ENCODE measurements around the gene ARHGAP10.

The ARHGAP10 gene

GRCh38 chr4:148116969-148117368, 385.1 kb downstream of the ARHGAP10 start:
- H3K27ac ChIP-seq = no peak overlapping the region
- TF ChIP-seq, protein P1, sequence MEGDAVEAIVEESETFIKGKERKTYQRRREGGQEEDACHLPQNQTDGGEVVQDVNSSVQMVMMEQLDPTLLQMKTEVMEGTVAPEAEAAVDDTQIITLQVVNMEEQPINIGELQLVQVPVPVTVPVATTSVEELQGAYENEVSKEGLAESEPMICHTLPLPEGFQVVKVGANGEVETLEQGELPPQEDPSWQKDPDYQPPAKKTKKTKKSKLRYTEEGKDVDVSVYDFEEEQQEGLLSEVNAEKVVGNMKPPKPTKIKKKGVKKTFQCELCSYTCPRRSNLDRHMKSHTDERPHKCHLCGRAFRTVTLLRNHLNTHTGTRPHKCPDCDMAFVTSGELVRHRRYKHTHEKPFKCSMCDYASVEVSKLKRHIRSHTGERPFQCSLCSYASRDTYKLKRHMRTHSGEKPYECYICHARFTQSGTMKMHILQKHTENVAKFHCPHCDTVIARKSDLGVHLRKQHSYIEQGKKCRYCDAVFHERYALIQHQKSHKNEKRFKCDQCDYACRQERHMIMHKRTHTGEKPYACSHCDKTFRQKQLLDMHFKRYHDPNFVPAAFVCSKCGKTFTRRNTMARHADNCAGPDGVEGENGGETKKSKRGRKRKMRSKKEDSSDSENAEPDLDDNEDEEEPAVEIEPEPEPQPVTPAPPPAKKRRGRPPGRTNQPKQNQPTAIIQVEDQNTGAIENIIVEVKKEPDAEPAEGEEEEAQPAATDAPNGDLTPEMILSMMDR (conservative IDR thresholded peaks at IDR 0.05) = no peak

- TF ChIP-seq, protein P1 (conservative IDR thresholded peaks at IDR 0.05) = no peak
- H3K27ac ChIP-seq = no peak overlapping the region
These were observed 386.3 kb downstream of the ARHGAP10 start for GRCh38 chr4:148118179-148118578.

DNA sequence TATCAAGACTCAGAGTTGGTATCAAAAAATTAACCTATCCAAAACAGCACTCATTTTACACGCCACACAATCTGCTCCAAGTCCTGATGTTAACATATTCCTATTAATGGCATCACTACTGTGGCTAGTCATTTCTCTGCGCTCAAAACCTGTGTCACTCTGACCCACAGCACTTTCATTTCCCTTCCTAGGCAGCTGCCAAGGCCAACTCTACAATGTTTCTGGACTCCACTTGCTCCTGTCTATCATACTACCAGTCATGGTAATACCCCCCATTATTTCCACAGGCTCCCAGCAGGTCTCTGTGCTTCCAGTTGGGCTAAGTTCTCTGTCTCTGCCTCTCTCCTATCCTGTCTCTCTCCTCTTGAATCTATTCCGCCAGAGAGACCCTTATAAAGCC, 386.7 kb downstream of the ARHGAP10 start:
- no peak overlapping the region for H3K27ac ChIP-seq
- TF ChIP-seq, protein P1 (conservative IDR thresholded peaks at IDR 0.05) = no peak

- no peak overlapping the region for H3K27ac ChIP-seq
- TF ChIP-seq, protein P1 (conservative IDR thresholded peaks at IDR 0.05) = no peak
These were observed 388.3 kb downstream of the ARHGAP10 start for GRCh38 chr4:148120216-148120615.

Measured in VCaP (cell line).